HEK293 (cell line): Measurements from ENCODE around the gene ZNF556.

ENCODE experiments used
- GLIS2 ChIP-seq: fragments of 450-650 bp; formaldehyde crosslinking; IDR thresholded peaks from 2 replicates; pipeline ENCODE4 v1.5.1; 2016; ENCODE audit warnings: missing biosample characterization, missing genetic modification characterization
- OVOL3 ChIP-seq: fragments of 450-650 bp; formaldehyde crosslinking; IDR thresholded peaks from 2 replicates; pipeline ENCODE4 v1.5.1; 2016; ENCODE audit warnings: missing biosample characterization, missing genetic modification characterization
- PRDM1 ChIP-seq: fragments of 450-650 bp; formaldehyde crosslinking; IDR thresholded peaks from 2 replicates; pipeline ENCODE4; 2016; ENCODE audit warnings: missing biosample characterization, missing genetic modification characterization
- PRDM4 ChIP-seq: fragments of 450-650 bp; formaldehyde crosslinking; IDR thresholded peaks from 2 replicates; pipeline ENCODE4 v1.5.1; 2017; ENCODE audit warnings: missing biosample characterization, missing genetic modification characterization
- REPIN1 ChIP-seq: fragments of 450-650 bp; formaldehyde crosslinking; IDR thresholded peaks from 2 replicates; pipeline ENCODE4 v1.5.1; 2017; ENCODE audit warnings: missing biosample characterization, missing genetic modification characterization, low read depth
- WT1 ChIP-seq: fragments of 450-650 bp; formaldehyde crosslinking; IDR thresholded peaks from 2 replicates; pipeline ENCODE4 v1.5.1; 2016; ENCODE audit warnings: missing biosample characterization, missing genetic modification characterization
- YY1 ChIP-seq: fragments of 450-650 bp; formaldehyde crosslinking; IDR thresholded peaks from 2 replicates; pipeline ENCODE4 v1.5.1; 2018; ENCODE audit warnings: missing biosample characterization, missing genetic modification characterization
- ZBTB1 ChIP-seq: fragments of 450-650 bp; formaldehyde crosslinking; IDR thresholded peaks from 2 replicates; pipeline ENCODE4 v1.5.1; 2016; ENCODE audit warnings: missing biosample characterization, missing genetic modification characterization
- ZBTB10 ChIP-seq: fragments of 450-650 bp; formaldehyde crosslinking; IDR thresholded peaks from 2 replicates; pipeline ENCODE4 v1.5.1; 2016; ENCODE audit warnings: missing biosample characterization, missing genetic modification characterization
- ZBTB21 ChIP-seq: fragments of 450-650 bp; formaldehyde crosslinking; IDR thresholded peaks from 2 replicates; pipeline ENCODE4 v1.5.1; 2017; ENCODE audit warnings: missing biosample characterization, missing genetic modification characterization
- ZFHX2 ChIP-seq: fragments of 450-650 bp; formaldehyde crosslinking; conservative IDR thresholded peaks from 2 replicates; pipeline ENCODE4 v1.5.1; 2016; ENCODE audit warnings: missing biosample characterization, missing genetic modification characterization
- ZNF148 ChIP-seq: fragments of 450-650 bp; formaldehyde crosslinking; IDR thresholded peaks from 2 replicates; pipeline ENCODE4 v1.5.0; 2017; ENCODE audit warnings: missing biosample characterization, missing genetic modification characterization, borderline replicate concordance
- ZNF18 ChIP-seq: fragments of 450-650 bp; formaldehyde crosslinking; IDR thresholded peaks from 2 replicates; pipeline ENCODE4 v1.5.1; 2016; ENCODE audit warnings: missing biosample characterization, missing genetic modification characterization
- ZNF248 ChIP-seq: fragments of 450-650 bp; formaldehyde crosslinking; IDR thresholded peaks from 2 replicates; pipeline ENCODE4 v1.5.1; 2017; ENCODE audit warnings: missing biosample characterization, missing genetic modification characterization
- ZNF48 ChIP-seq: fragments of 450-650 bp; formaldehyde crosslinking; IDR thresholded peaks from 2 replicates; pipeline ENCODE4 v1.5.1; 2016; ENCODE audit warnings: missing biosample characterization, missing genetic modification characterization
- ZNF501 ChIP-seq: fragments of 450-650 bp; formaldehyde crosslinking; IDR thresholded peaks from 2 replicates; pipeline ENCODE4 v1.5.1; 2016; ENCODE audit warnings: missing biosample characterization, missing genetic modification characterization
- ZNF560 ChIP-seq: fragments of 450-650 bp; formaldehyde crosslinking; IDR thresholded peaks from 2 replicates; pipeline ENCODE4 v1.5.1; 2017; ENCODE audit warnings: missing biosample characterization, missing genetic modification characterization, borderline replicate concordance
- ZNF585B ChIP-seq: fragments of 450-650 bp; formaldehyde crosslinking; IDR thresholded peaks from 2 replicates; pipeline ENCODE4 v1.5.1; 2016; ENCODE audit warnings: missing biosample characterization, missing genetic modification characterization
- ZNF600 ChIP-seq: fragments of 450-650 bp; formaldehyde crosslinking; IDR thresholded peaks from 2 replicates; pipeline ENCODE4 v1.5.1; 2016; ENCODE audit warnings: missing biosample characterization, missing genetic modification characterization
- ZNF677 ChIP-seq: fragments of 450-650 bp; IDR thresholded peaks from 2 replicates; pipeline ENCODE4 v1.5.0; 2018; ENCODE audit warnings: missing biosample characterization, mild to moderate bottlenecking, missing genetic modification characterization, moderate library complexity
- ZNF692 ChIP-seq: fragments of 450-650 bp; formaldehyde crosslinking; IDR thresholded peaks from 2 replicates; pipeline ENCODE4 v1.5.1; 2016; ENCODE audit warnings: missing biosample characterization, missing genetic modification characterization
- ZNF76 ChIP-seq: fragments of 450-650 bp; formaldehyde crosslinking; IDR thresholded peaks from 2 replicates; pipeline ENCODE4; 2016; ENCODE audit warnings: low read depth, missing biosample characterization, missing genetic modification characterization, borderline replicate concordance
- ZNF792 ChIP-seq: fragments of 450-650 bp; formaldehyde crosslinking; IDR thresholded peaks from 2 replicates; pipeline ENCODE4 v1.5.1; 2016; ENCODE audit warnings: missing biosample characterization, missing genetic modification characterization
- ZSCAN23 ChIP-seq: fragments of 450-650 bp; formaldehyde crosslinking; IDR thresholded peaks from 2 replicates; pipeline ENCODE4 v1.5.1; 2016; ENCODE audit warnings: missing biosample characterization, missing genetic modification characterization
- TF ChIP-seq, protein P1 (sequence below): fragments of 450-650 bp; formaldehyde crosslinking; IDR thresholded peaks from 2 replicates; pipeline ENCODE4 v1.5.1; 2016; ENCODE audit warnings: missing biosample characterization, missing genetic modification characterization

ZNF556 gene

DNA sequence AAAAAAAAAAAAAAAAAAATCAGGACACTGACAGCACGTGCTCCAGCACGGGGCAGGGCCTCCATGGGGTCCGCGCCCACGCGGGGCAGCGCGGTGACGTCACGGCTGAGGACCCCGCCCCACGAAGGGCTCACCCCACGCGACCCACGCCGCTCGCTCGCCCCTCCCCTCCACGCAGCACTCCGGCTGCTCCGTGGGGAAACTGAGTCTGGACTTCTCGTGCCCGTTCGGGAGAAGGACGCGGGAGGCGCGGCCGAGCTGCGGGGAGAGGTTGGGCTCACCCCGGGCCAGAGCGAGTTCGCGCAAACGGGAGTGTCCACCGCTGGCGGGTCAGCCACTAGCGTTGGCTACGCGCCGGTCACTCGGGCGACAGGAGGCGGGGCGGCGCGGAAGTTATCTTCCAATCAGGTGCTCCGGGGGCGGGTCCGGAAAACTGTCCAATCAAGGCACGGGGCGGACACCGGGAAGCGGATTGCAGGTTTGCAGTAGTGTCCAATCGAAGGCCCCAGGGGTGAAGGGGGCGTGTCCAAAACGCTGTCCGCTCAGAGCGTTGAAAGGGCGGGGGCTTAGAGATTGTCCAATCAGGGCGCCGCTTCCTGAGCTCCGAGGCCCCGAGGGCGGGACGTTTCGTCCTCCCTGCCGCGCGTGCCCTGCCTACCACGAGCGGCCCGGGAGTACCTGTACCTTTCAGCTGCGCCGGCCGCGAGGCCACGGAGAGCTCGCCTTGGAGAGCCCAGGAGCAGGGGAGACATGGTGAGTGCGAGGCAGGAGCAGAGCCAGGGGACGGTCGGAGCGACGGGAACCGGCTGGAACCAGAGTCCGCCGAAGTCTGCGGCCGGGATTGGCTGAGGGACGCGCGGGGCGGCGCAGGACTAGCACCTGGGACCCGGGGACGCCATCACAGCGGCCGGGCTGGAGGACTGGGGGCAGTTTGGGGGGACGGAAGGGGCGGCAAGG is 33.4 kb downstream of the ZNF556 start, which contains the start of gene ZNF57 (continued):
- no peak for TF ChIP-seq ZSCAN23 (tag by site-specific recombination)
- TF ChIP-seq ZNF248 = no peak
- TF ChIP-seq REPIN1 (tag by site-specific recombination) = no peak
- TF ChIP-seq YY1 (tag by site-specific recombination) = 0 out of 2 replicates have a peak, but pooled peaks have one; percentile 33
- no peak for TF ChIP-seq ZNF48
- no peak for TF ChIP-seq PRDM1 (tag by site-specific recombination)
- TF ChIP-seq ZNF600 (tag by site-specific recombination) = no peak; the same call in 1 of the 2 replicates
- TF ChIP-seq ZNF501 = no peak
- no peak for TF ChIP-seq ZNF76 (tag by site-specific recombination)
- TF ChIP-seq ZNF585B (tag by site-specific recombination) = peak; percentile 62
- TF ChIP-seq ZNF560 (tag by site-specific recombination) = no peak
- TF ChIP-seq ZNF692 (tag by site-specific recombination) = peak; percentile 21; the same call in 1 of the 2 replicates
- TF ChIP-seq ZBTB10 (tag by site-specific recombination) = peak; percentile 83
- peak; percentile 81 for TF ChIP-seq ZFHX2 (tag by site-specific recombination)
- TF ChIP-seq ZNF148 (tag by site-specific recombination) = no peak
- TF ChIP-seq ZNF18 (tag by site-specific recombination) = no peak
- no peak for TF ChIP-seq ZBTB1
- TF ChIP-seq, protein P1, sequence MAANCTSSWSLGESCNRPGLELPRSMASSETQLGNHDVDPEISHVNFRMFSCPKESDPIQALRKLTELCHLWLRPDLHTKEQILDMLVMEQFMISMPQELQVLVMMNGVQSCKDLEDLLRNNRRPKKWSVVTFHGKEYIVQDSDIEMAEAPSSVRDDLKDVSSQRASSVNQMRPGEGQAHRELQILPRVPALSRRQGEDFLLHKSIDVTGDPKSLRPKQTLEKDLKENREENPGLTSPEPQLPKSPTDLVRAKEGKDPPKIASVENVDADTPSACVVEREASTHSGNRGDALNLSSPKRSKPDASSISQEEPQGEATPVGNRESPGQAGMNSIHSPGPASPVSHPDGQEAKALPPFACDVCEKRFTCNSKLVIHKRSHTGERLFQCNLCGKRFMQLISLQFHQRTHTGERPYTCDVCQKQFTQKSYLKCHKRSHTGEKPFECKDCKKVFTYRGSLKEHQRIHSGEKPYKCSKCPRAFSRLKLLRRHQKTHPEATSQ (tag by site-specific recombination) = no peak
- no peak for TF ChIP-seq PRDM4 (tag by site-specific recombination)
- TF ChIP-seq ZNF677 (tag by site-specific recombination) = no peak
- 0 out of 2 replicates have a peak, but pooled peaks have one; percentile 35 for TF ChIP-seq ZBTB21
- no peak for TF ChIP-seq WT1 (tag by site-specific recombination)
- TF ChIP-seq GLIS2 = peak; percentile 73; the same call in 1 of the 2 replicates
- TF ChIP-seq OVOL3 (tag by site-specific recombination) = no peak
- TF ChIP-seq ZNF792 = no peak
